ENCODE measurements around the gene SCPEP1.
"Not testable (repeated sequence)": the region's sequence is repeated elsewhere in the genome, so short reads cannot be mapped to it uniquely, and the experiment has no call there.

SCPEP1 gene

GRCh38 chr17:56965681-56966080 lies 12.2 kb upstream of the SCPEP1 start:
- not testable (repeated sequence) for DNase-seq

GRCh38 chr17:56966338-56966737 lies 11.6 kb upstream of the SCPEP1 start:
- no peak for DNase-seq

- no peak for DNase-seq
These were observed 7.0 kb upstream of the SCPEP1 start for GRCh38 chr17:56970974-56971373.

- no peak for DNase-seq
These were observed 5.7 kb upstream of the SCPEP1 start for GRCh38 chr17:56972111-56972730.

- DNase-seq: no peak
These were observed 4.4 kb upstream of the SCPEP1 start for GRCh38 chr17:56973520-56973919.

- no peak for DNase-seq
These were observed 3.9 kb upstream of the SCPEP1 start for GRCh38 chr17:56974055-56974454.

GRCh38 chr17:56975656-56976055 lies 2.3 kb upstream of the SCPEP1 start:
- DNase-seq: no peak

GRCh38 chr17:56976941-56977608 lies 856 bp upstream of the SCPEP1 start:
- no peak for DNase-seq

GRCh38 chr17:56978441-56979090 lies 635 bp downstream of the SCPEP1 start:
- no peak for DNase-seq

- no peak for DNase-seq
These were observed 1.2 kb downstream of the SCPEP1 start for GRCh38 chr17:56979091-56979480.

- DNase-seq: not testable (repeated sequence)
These were observed 2.6 kb downstream of the SCPEP1 start for GRCh38 chr17:56980526-56980925.

GRCh38 chr17:56982312-56982711 lies 4.4 kb downstream of the SCPEP1 start:
- no peak for DNase-seq

- DNase-seq: no peak
These were observed 5.4 kb downstream of the SCPEP1 start for GRCh38 chr17:56983366-56983765.

GRCh38 chr17:56985371-56986162 lies 7.6 kb downstream of the SCPEP1 start:
- DNase-seq: no peak

- no peak for DNase-seq
These were observed 9.4 kb downstream of the SCPEP1 start for GRCh38 chr17:56987283-56987834.

GRCh38 chr17:56988901-56989572 lies 11.1 kb downstream of the SCPEP1 start:
- no peak for DNase-seq

GRCh38 chr17:56992364-56992763 lies 14.4 kb downstream of the SCPEP1 start:
- no peak for DNase-seq

GRCh38 chr17:56994009-56994792 lies 16.3 kb downstream of the SCPEP1 start:
- DNase-seq: no peak

GRCh38 chr17:56995766-56996165 lies 17.8 kb downstream of the SCPEP1 start:
- DNase-seq: no peak

- DNase-seq: no peak
These were observed 19.4 kb downstream of the SCPEP1 start for GRCh38 chr17:56997313-56997712.

GRCh38 chr17:57001541-57001940 lies 23.6 kb downstream of the SCPEP1 start:
- no peak for DNase-seq

- no peak for DNase-seq
These were observed 25.0 kb downstream of the SCPEP1 start for GRCh38 chr17:57002904-57003303.
